Esophagus squamous epithelium (tissue), 4 donors: Measurements from ENCODE around the gene IL16.

Source experiments
- CTCF ChIP-seq, 6 experiments: fragments of 450-650 bp in 4 of 6; fragments of 200-600 bp in 2 of 6; sonication (generic) in 2 of 6; IDR thresholded peaks; one replicate each; pipeline ENCODE4 v1.5.1; 2016 to 2019; ENCODE audit warnings: antibody characterized with exemption in 6 of 6, mild to moderate bottlenecking in 4 of 6, moderate library complexity in 4 of 6
- POLR2A ChIP-seq, 4 donors: fragments of 450-650 bp; IDR thresholded peaks; one replicate each; pipeline ENCODE4 v1.6.1; 2017; ENCODE audit warnings: antibody characterized with exemption in 4 of 4, mild to moderate bottlenecking in 4 of 4, moderate library complexity in 3 of 4

- TF ChIP-seq POLR2A (IDR thresholded peaks at IDR 0.05): no peak
- TF ChIP-seq CTCF (IDR thresholded peaks at IDR 0.05): no peak
These were observed 107.5 kb downstream of the IL16 start for GRCh38 chr15:81304226-81304625.
